Coronary artery (tissue), 2 donors: Measurements from ENCODE around the gene ZDHHC14.
A peak's percentile ranks its signal among the peaks of the same experiment; 100 is the strongest.

Source experiments
- DNase-seq: peaks from one replicate; pipeline ENCODE4 v3.0.0-alpha.2; 2017; ENCODE audit warnings: low spot score
- H3K27ac ChIP-seq, 2 donors: fragments of 200-600 bp; sonication (generic); one replicate each; pipeline ENCODE4 v1.5.1; 2016 to 2019
- H3K4me3 ChIP-seq: fragments of 200-600 bp; sonication (generic); 2 replicates; pipeline ENCODE4 v1.5.1; 2016; ENCODE audit warnings: mild to moderate bottlenecking, moderate library complexity
- CTCF ChIP-seq: fragments of 200-600 bp; sonication (generic); IDR thresholded peaks from one replicate; pipeline ENCODE4 v1.5.1; 2019; ENCODE audit warnings: antibody characterized with exemption

ZDHHC14 gene

GRCh38 chr6:157710604-157711003 is 329.6 kb downstream of the ZDHHC14 start:
- Histone ChIP-seq H3K27ac (no peak overlapping the region), H3K4me3 (no peak overlapping the region)
- DNase-seq: no peak
- no peak for TF ChIP-seq CTCF

DNA sequence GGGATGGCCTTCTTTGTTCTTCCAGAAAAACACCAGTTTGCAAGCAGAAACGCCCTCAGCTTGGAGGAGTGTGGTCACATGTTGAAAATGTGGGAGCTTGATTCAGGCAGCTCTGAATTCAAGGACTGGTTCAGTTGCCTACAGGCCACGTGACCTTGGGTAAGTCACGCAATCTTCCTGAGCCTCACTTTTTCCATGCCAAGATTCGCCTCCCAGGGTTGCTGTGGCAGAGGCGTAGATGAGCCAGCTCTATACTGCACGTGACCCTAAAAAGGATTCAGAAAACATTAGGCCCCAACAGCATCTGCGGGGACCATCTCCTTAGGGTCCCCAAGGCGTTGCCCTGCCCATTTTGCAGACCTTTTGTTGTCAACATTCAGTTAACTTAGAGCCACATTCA is 330.1 kb downstream of the ZDHHC14 start:
- TF ChIP-seq CTCF: no peak
- no peak overlapping the region for H3K27ac ChIP-seq
- no peak for DNase-seq
- no peak overlapping the region for H3K4me3 ChIP-seq

- TF ChIP-seq CTCF: no peak
- no peak overlapping the region for H3K27ac ChIP-seq
- no peak for DNase-seq
- H3K4me3 ChIP-seq: no peak overlapping the region
These were observed 331.8 kb downstream of the ZDHHC14 start for GRCh38 chr6:157712585-157713295.

- H3K27ac ChIP-seq: peak overlapping the region in 1 of 2 donors; percentile 55
- H3K4me3 ChIP-seq: no peak overlapping the region
- DNase-seq: no peak
- no peak for TF ChIP-seq CTCF
These were observed 332.6 kb downstream of the ZDHHC14 start for GRCh38 chr6:157713451-157714152.

GRCh38 chr6:157714153-157714490 is 333.1 kb downstream of the ZDHHC14 start:
- Histone ChIP-seq H3K4me3 (no peak overlapping the region), H3K27ac (peak overlapping the region in 1 of 2 donors; percentile 55)
- TF ChIP-seq CTCF: no peak
- no peak for DNase-seq

GRCh38 chr6:157715728-157716164 is 334.8 kb downstream of the ZDHHC14 start:
- peak; percentile 88 for DNase-seq
- H3K4me3 ChIP-seq: peak overlapping the region; percentile 47
- no peak for TF ChIP-seq CTCF
- peak overlapping the region; percentile 1 to 84 for H3K27ac ChIP-seq
